Thoracic aorta (tissue), 2 donors: ENCODE results near the gene ACP2. TPM values are rescaled to one million over a fixed set of nuclear protein-coding genes. Genes with fewer than 3 reads are reported as not detected.
A peak's percentile ranks its signal among the peaks of the same experiment; 100 is the strongest.

Source experiments
- ATAC-seq: fragments of 150-250 bp; one replicate; pipeline ENCODE4 v1.8.0; 2017; ENCODE audit warnings: low read depth; ENCODE audit not compliant: insufficient number of reproducible peaks, low FRiP score
- DNase-seq: peaks from one replicate; pipeline ENCODE4 v3.0.0-alpha.2; 2020; ENCODE audit warnings: low spot score
- H3K27ac ChIP-seq, 2 donors: fragments of 200-600 bp; sonication (generic); 1 replicate in 1 of 2; 2 replicates in 1 of 2; pipeline ENCODE4 v1.5.1; 2016; ENCODE audit warnings: mild to moderate bottlenecking in 2 of 2, moderate library complexity in 2 of 2
- H3K27me3 ChIP-seq: fragments of 200-600 bp; sonication (generic); replicated peaks from 2 replicates; pipeline ENCODE4 v1.6.0; 2016; ENCODE audit warnings: mild to moderate bottlenecking; ENCODE audit not compliant: insufficient read depth
- H3K36me3 ChIP-seq: fragments of 200-600 bp; sonication (generic); one replicate; pipeline ENCODE4 v1.5.1; 2016
- H3K4me1 ChIP-seq, 2 donors: fragments of 200-600 bp; sonication (generic); 1 replicate in 1 of 2; 2 replicates in 1 of 2; pipeline versions ENCODE4 v1.5.1 to v1.6.0; 2016; ENCODE audit warnings: low read depth in 2 of 2, mild to moderate bottlenecking in 1 of 2; ENCODE audit not compliant: control insufficient read depth in 1 of 2
- H3K4me3 ChIP-seq: fragments of 200-600 bp; sonication (generic); 2 replicates; pipeline ENCODE4 v1.5.1; 2016; ENCODE audit warnings: mild to moderate bottlenecking
- H3K9me3 ChIP-seq: fragments of 200-600 bp; sonication (generic); 2 replicates; pipeline ENCODE4 v1.5.1; 2016
- CTCF ChIP-seq: fragments of 200-600 bp; sonication (generic); IDR thresholded peaks from one replicate; pipeline ENCODE4 v1.5.1; 2019; ENCODE audit warnings: antibody characterized with exemption
- total RNA-seq, 2 donors: library from RNA; depleted of rRNA; stranded (reverse); fragments of >200 nt; gene quantifications; one replicate each; pipeline versions ENCODE4 v1.1.0 to v1.2.3, GENCODE V29; 2016

Gene ACP2
- total RNA-seq, 2 donors from 2014 or later, result 39.4 to 59.7 TPM

GRCh38 chr11:47251751-47252150 is 3.1 kb upstream of the ACP2 start:
- Histone ChIP-seq H3K36me3 (no peaks in the 10 kb centered on the region), H3K27me3 (no peaks in the 10 kb centered on the region), H3K27ac (no peak overlapping the region), H3K9me3 (no peaks in the 10 kb centered on the region), H3K4me3 (no peak overlapping the region), H3K4me1 (peaks cover 33 to 41% of the 10 kb centered on the region in 2 donors)
- TF ChIP-seq CTCF, result no peak
- ATAC-seq, result no peak
- DNase-seq, result no peak

GRCh38 chr11:47249378-47249715 is 733 bp upstream of the ACP2 start:
- no peak for ATAC-seq
- H3K27ac ChIP-seq, result peak overlapping the region; percentile 78 to 80

GRCh38 chr11:47248304-47248663 is 330 bp downstream of the ACP2 start:
- H3K36me3 ChIP-seq, result peaks cover 13% of the 10 kb centered on the region
- H3K4me1 ChIP-seq, result peaks cover 15 to 22% of the 10 kb centered on the region in 2 donors
- peak overlapping the region; percentile 76 for H3K4me3 ChIP-seq
- ATAC-seq (peak; percentile 19), DNase-seq (no peak)
- H3K27me3 ChIP-seq, result no peaks in the 10 kb centered on the region
- peak overlapping the region; percentile 78 to 80 for H3K27ac ChIP-seq
- H3K9me3 ChIP-seq, result no peaks in the 10 kb centered on the region
- no peak for TF ChIP-seq CTCF

More at GRCh38 chr11:47249378-47249715, 733 bp upstream of the ACP2 start:
- H3K4me1 ChIP-seq, result peaks cover 22 to 27% of the 10 kb centered on the region in 2 donors
- H3K27me3 ChIP-seq, result no peaks in the 10 kb centered on the region
- no peak for DNase-seq
- H3K4me3 ChIP-seq, result peak overlapping the region; percentile 76
- H3K9me3 ChIP-seq, result no peaks in the 10 kb centered on the region
- peaks cover 9% of the 10 kb centered on the region for H3K36me3 ChIP-seq
- TF ChIP-seq CTCF, result no peak

GRCh38 chr11:47247502-47247901 is 1.1 kb downstream of the ACP2 start:
- Histone ChIP-seq H3K4me1 (peaks cover 15 to 22% of the 10 kb centered on the region in 2 donors), H3K27ac (no peak overlapping the region), H3K27me3 (no peaks in the 10 kb centered on the region), H3K9me3 (no peaks in the 10 kb centered on the region), H3K36me3 (peaks cover 21% of the 10 kb centered on the region), H3K4me3 (peak overlapping the region; percentile 76)
- no peak for DNase-seq
- no peak for TF ChIP-seq CTCF
- no peak for ATAC-seq

- peaks cover 30% of the 10 kb centered on the region for H3K36me3 ChIP-seq
- DNase-seq (no peak), ATAC-seq (no peak)
- H3K27me3 ChIP-seq, result no peaks in the 10 kb centered on the region
- no peak for TF ChIP-seq CTCF
- H3K4me3 ChIP-seq, result no peak overlapping the region
- H3K9me3 ChIP-seq, result no peaks in the 10 kb centered on the region
- no peak overlapping the region for H3K27ac ChIP-seq
- H3K4me1 ChIP-seq, result peaks cover 15 to 22% of the 10 kb centered on the region in 2 donors
Observed at GRCh38 chr11:47245611-47246357, 2.8 kb downstream of the ACP2 start.
